ENCODE measurements around the gene OTULIN.

OTULIN gene

GRCh38 chr5:14744296-14745187, 80.0 kb downstream of the OTULIN start:
- DNase-seq = no peak

GRCh38 chr5:14745188-14745563, 80.7 kb downstream of the OTULIN start:
- no peak for DNase-seq

GRCh38 chr5:14745753-14746152, 81.2 kb downstream of the OTULIN start:
- DNase-seq = no peak

GRCh38 chr5:14748180-14748900, 83.8 kb downstream of the OTULIN start:
- no peak for DNase-seq
